ENCODE data around the gene PROCA1. TPM values are rescaled to one million over a fixed set of nuclear protein-coding genes. Genes with fewer than 3 reads are reported as not detected.
A peak's percentile ranks its signal among the peaks of the same experiment; 100 is the strongest.

The PROCA1 gene
- total RNA-seq, 2 donors from 2014 or later = not detected

DNA sequence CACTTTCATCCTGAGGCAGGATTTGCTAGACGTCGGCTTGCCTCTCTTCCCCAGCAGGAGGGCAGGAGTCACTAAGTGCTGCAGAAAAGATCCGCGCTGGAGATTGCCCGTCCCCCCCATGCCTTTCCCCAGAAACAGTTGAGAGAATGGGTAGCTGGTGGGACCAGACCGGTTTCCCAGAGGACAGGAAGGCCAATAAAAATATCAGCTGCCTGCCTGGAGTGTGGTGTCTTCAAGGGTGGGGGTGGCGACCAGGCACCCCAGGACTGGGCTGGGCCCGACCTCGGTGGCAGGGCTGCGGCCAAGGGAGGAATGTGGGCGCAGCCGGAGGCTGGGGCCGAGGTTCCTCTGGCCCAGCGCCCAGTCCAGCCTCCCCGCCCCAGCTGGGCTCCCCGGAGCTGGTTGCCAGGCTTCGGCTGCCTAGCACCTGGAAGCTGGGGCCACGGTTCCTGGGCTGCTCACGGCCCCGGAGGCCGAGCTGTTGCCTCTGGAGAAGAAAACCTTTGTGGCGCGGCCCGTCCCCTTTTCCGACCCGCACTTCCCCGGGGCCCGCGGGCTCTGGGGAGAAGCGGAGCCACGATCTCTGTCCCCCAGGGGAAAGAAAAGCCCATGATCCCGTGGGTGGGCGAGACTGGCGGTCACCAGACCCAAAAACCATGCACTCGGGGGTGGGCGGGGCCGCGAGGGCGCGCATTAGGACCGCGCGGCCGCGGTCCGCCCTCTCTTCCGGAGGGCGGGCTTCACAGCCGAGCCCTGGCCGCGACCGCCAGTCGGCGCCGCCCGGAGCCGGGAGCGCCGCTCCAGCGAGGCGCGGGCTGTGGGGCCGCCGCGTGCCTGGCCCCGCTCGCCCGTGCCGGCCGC lies 31.8 kb upstream of the PROCA1 start, which contains the start of gene TRAF4:
Gene TRAF4 (plus strand): TSS at position 769 of the 861 bp plus-strand sequence. CDS start 102 bp downstream, outside the sequence.
- peaks cover 46% of the 10 kb centered on the region for H3K4me1 ChIP-seq
- 1% methylated on average over 65 of the region's 70 CpGs; no CpG with 5 or more reads in 1 of the 2 donors for WGBS, 2 donors
- peak; percentile 22 to 81 (median 27) for TF ChIP-seq POLR2A (IDR thresholded peaks at IDR 0.05)
- TF ChIP-seq, protein P1, sequence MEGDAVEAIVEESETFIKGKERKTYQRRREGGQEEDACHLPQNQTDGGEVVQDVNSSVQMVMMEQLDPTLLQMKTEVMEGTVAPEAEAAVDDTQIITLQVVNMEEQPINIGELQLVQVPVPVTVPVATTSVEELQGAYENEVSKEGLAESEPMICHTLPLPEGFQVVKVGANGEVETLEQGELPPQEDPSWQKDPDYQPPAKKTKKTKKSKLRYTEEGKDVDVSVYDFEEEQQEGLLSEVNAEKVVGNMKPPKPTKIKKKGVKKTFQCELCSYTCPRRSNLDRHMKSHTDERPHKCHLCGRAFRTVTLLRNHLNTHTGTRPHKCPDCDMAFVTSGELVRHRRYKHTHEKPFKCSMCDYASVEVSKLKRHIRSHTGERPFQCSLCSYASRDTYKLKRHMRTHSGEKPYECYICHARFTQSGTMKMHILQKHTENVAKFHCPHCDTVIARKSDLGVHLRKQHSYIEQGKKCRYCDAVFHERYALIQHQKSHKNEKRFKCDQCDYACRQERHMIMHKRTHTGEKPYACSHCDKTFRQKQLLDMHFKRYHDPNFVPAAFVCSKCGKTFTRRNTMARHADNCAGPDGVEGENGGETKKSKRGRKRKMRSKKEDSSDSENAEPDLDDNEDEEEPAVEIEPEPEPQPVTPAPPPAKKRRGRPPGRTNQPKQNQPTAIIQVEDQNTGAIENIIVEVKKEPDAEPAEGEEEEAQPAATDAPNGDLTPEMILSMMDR (IDR thresholded peaks at IDR 0.05) = peak in 4 of 7 experiments; percentile 8 to 75 (median 44)
- peak; percentile 78 for ATAC-seq
- peak; percentile 77 to 86 (median 81) for DNase-seq
- peaks cover 0 to 5% of the 10 kb centered on the region in 2 donors for H3K36me3 ChIP-seq (replicated peaks in 1 of 2; ENCODE audit: insufficient read depth in 1 of 2, low read depth in 2 of 2)
- H3K4me3 ChIP-seq = peak within 1 kb of the TSS; percentile 67 to 91
- H3K9me3 ChIP-seq = no peaks in the 10 kb centered on the region
- intact Hi-C loops (cut with DNase I) = no loop called here
- H3K27me3 ChIP-seq = no peaks in the 10 kb centered on the region
- peak within 1 kb of the TSS; percentile 93 to 98 (median 94) for H3K27ac ChIP-seq

DNA sequence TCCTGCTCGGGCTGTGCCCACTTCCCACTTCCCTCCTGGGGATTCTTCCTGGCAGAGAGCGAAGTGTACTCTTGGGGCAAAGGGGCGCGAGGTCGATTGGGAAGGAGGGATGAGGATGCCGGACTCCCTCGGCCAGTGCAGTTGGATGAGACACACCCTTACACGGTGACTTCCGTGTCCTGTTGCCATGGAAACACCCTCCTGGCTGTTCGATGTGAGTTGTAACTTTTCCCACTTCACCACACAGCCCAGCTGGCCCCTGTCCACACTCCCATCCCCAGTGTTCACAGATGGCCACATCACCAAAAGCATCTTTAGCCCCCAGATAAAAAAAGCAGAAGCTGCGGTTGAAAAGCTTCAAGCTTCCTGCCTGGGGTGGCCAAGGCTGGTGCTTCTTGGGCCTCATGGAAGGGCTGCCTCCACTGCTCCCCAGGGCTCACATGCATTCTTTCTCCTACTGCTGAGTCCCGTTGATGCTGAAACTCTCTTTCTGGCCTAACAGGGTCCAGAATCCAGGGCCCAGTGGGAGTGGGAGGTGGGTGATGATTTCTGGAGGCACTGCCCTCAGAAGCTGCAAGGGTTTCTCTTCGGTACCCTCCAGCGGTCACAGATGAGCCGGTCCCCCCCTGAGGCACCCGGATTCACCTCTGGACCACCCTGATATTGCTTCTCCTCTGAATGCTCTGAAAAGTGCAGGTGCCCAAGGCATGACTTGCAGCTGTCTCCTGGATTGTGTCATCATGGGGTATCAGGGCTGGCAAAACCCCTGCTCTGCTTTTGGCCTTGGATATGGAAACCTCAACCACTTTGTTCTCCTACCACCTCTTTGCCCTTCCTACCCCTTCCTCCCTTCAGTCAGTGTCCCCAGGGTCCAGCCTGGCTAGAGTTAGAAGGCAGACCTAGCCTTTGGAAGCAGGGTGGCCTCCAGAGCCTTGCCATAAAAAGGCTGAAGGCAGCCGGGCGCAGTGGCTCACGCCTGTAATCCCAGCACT lies 30.0 kb upstream of the PROCA1 start:
- no peak for ATAC-seq
- Histone ChIP-seq H3K36me3 (replicated peaks in 1 of 2; ENCODE audit: insufficient read depth in 1 of 2, low read depth in 2 of 2) (no peaks in the 10 kb centered on the region), H3K9me3 (no peaks in the 10 kb centered on the region), H3K27ac (no peak overlapping the region), H3K27me3 (no peaks in the 10 kb centered on the region), H3K4me1 (peaks cover 28% of the 10 kb centered on the region), H3K4me3 (no peak overlapping the region)
- no peak for DNase-seq
- intact Hi-C loops (cut with DNase I) = no loop called here
- WGBS, 2 donors = 62 to 82% methylated on average over 16 to 17 of the region's 19 CpGs
- TF ChIP-seq, protein P1 (IDR thresholded peaks at IDR 0.05) = no peak
- no peak for TF ChIP-seq POLR2A (IDR thresholded peaks at IDR 0.05)

DNA sequence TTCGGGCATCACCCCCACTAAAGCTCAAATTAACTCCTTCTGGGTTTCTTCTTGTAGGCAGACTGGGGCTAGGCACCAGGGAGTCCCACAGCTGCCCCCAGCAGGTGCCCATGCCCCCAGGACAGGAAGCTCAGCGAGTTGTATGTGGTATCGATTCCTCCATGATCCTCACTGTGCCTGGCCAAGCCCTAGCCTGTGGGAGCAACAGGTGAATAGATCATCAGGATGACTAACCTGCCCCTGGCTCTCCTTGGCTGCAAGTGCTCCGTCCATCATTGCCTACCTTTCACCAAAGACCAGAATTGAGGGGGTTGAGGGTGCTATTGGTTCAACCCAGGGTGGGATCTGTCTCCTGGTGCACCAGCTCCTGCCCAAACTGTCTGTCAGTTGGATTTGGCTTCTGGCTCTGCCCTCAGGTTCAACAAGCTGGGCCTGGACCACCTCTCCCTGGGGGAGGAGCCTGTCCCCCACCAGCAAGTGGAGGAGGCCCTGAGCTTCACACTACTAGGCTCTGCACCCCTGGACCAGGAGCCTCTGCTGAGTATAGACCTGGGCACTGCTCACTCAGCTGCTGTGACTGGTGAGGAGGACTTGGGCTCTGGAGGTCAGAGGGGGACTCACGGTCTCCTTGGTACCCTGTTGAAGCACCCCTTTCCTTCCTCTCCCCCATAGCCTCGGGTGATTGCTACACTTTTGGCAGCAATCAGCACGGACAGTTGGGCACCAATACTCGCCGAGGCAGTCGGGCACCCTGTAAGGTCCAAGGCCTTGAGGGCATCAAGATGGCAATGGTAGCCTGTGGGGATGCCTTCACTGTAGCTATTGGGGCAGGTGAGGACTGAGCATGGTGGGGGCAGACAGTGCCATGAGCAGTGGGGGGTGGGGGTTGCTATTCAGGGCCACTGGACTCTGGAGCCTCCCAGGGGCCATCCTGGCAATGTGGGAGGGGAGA lies 29.0 kb upstream of the PROCA1 start:
- no peak for ATAC-seq
- intact Hi-C loops (cut with DNase I) = no loop called here
- H3K9me3 ChIP-seq = no peaks in the 10 kb centered on the region
- no peaks in the 10 kb centered on the region for H3K36me3 ChIP-seq (replicated peaks in 1 of 2; ENCODE audit: insufficient read depth in 1 of 2, low read depth in 2 of 2)
- H3K27ac ChIP-seq = no peak overlapping the region
- 82 to 83% methylated on average over 3 to 10 of the region's 10 CpGs for WGBS, 2 donors
- H3K27me3 ChIP-seq = no peaks in the 10 kb centered on the region
- no peak for TF ChIP-seq POLR2A (IDR thresholded peaks at IDR 0.05)
- TF ChIP-seq, protein P1 (IDR thresholded peaks at IDR 0.05) = no peak
- no peak overlapping the region for H3K4me3 ChIP-seq
- DNase-seq = no peak
- H3K4me1 ChIP-seq = peaks cover 18% of the 10 kb centered on the region
